Retina (tissue), 1 donor: Measurements from ENCODE around the gene SKP1.

ENCODE experiments used
- DNase-seq: peaks from one replicate; pipeline ENCODE4 v3.0.0-alpha.2; 2016

Gene SKP1

DNA sequence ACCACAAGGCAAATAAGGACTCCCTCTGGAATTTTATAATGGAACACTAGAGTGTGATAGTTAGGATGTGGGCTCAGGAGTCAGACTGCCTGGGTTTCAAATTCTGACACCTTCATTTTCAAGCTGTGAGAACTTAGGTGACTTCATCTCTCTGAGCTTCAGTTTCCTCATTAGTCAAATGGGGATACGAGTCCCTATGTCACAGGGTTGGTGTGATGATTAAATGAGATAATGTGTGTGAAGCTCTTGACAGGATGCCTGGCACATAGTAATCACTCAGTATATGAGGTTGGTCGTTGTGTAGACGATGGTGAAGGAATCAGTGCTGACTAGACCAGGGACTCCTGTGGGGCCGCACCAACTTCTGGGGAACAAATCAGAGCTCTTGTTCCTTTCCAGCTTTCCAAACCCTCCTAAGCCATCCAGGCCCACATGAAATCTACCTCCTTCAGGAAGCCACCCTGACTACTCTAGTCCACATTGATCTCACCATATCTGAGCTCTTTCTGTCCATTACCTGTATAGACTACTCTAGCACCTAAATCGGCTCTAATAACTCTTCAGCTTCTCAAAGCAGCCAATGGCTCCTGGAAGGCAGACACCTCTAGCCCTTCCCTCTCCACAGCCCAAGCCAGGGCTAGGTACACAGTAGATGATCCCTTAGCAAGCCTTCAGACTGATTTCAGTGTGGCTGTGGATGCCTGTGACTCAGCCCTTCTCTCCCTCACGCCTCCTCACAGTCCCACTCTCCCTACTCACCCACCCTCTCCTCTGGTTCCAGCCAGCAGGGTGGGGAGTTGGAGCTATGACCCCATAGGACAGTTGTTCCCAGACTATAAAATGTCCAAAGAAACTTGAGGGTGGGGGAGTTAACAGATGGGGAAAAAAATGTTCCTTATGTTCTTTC is 64.8 kb downstream of the SKP1 start:
- no peak for DNase-seq

DNA sequence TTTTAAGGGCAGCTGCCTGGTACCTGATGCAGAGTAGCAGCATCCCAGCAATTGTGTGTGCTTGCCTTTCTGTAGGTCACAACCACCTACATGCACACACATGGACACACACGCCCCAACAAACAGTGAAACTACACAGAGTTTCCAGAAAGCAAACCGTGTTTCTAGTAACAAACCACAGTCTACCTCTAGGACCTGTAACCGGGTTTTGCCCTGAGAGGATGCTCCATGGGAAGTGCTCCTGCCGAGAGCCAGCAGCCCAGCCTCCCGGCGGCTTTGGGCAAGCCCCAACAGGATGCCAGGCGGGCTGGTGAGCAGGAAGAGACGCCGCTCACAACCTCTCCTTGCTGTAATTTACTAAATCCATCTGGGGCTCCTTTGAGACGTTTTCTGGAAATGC is 66.4 kb downstream of the SKP1 start:
- no peak for DNase-seq

DNA sequence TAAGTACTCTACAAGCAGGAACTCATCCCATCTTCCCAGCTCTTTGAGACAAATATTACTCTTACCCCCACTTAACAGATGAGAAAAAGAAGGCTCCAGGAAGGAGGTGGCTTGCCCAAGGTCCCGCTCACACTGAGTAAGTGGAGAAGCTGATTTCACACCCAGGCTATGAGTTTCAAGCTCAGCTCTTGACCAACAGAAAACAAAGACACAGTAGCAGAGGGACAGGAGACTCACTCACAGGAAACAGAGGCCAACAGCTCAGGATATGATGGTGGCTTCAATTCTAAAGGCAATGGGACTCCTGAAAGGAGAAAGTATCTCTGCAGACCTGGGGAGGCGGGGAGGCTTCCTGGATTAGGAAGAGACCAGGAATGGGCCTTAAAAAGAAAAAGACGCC is 69.0 kb downstream of the SKP1 start:
- no peak for DNase-seq

- DNase-seq, result no peak
Observed at GRCh38 chr5:134106991-134107701, 69.6 kb downstream of the SKP1 start.

- DNase-seq, result no peak
Observed at GRCh38 chr5:134103998-134104654, 72.6 kb downstream of the SKP1 start.

- DNase-seq, result no peak
Observed at GRCh38 chr5:134103397-134103796, 73.4 kb downstream of the SKP1 start.

DNA sequence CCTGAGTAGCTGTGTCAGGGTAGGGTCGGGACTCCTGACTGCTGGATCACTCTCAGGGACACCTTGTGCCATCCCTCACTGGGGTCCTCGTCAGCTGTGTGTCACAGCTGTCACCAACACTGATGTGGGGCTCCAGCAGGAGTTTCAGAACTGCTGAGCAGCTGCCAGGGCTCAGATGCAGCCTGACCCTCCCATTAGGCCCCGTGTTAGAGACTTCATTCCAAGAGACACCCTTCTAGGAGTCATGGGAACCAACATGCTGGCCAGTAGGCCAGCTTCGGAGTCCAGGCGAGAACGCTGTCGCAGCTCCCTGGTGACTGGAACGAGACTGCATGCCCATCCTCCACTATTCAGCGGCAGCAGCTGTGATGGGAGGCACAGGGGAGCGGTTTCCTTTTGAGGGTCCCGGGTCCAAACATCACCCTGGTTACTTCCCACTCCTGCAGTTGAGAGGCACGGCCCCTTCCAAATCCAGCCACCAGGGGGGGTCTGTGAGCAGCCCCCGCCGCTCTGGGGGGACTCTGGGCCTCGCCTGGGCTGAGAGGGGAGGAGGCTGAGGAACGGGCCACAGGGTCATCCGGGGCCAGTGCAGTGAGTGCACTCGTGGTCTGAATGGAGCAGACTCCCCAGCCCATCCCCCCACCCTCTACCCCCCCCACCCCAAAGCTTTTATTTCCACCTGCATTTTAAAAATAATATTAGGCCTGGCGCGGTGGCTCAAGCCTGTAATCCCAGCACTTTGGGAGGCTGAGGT is 74.9 kb downstream of the SKP1 start:
- peak; percentile 80 for DNase-seq

DNA sequence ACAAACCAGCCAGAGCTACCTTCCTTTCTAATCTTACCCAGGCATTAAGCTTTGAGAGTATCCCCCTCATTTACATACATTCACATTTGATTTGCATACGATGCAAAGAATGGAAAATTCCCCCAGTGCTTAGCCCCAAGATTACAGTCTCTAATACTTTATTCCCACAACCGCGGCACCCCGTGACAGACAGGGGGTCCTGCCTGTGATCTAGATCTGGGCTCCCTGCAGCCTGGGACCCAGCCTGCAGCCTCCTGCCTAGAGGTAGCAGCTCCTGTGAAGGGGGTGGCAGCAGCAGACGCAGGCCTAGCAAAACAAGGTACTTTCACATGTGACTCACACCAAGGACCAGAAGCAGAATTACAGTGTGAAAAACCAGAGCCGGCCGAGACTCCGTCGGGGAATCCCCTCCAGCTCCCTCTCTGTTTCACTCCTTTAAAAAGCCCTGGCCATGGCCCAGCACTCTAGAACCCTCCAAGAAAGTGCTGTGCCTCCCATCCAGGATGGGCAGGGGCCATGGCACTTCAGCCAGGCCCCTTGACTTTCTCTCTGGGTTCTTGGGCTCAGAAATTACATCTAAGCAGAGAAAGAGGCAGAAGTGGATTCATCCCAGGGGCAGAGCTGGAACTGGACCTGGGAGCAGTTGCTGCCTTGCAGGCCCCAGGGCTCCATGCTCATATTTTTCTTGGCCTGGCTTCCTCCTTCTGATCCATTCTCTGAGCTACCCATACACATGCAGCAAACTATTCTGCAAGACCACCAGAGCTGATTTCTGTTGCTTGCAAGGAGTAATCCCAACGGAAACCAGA is 76.3 kb downstream of the SKP1 start:
- DNase-seq, result no peak

GRCh38 chr5:134099939-134100282 is 76.8 kb downstream of the SKP1 start:
- DNase-seq, result no peak

- DNase-seq, result no peak
Observed at GRCh38 chr5:134099288-134099872, 77.4 kb downstream of the SKP1 start.
